RWPE2 (cell line): ENCODE results near the gene ARF4.

Experiments
- ATAC-seq: fragments of 200-7000 bp; cut with Tn5 transposase; 3 replicates; pipeline ENCODE4 v1.9.1; 2021; ENCODE audit warnings: low read depth
- DNase-seq: peaks from one replicate; pipeline ENCODE4 v3.0.0-alpha.2; 2020; ENCODE audit warnings: low spot score
- H3K27ac ChIP-seq: fragments of 450-650 bp; 2 replicates; pipeline ENCODE4 v1.5.1; 2017; ENCODE audit warnings: mild to moderate bottlenecking; ENCODE audit not compliant: poor library complexity, severe bottlenecking
- H3K27me3 ChIP-seq: fragments of 250-450 bp; sonication (Bioruptor Pico); 2 replicates; pipeline ENCODE4 v1.5.1; 2021; ENCODE audit warnings: mild to moderate bottlenecking, moderate library complexity; ENCODE audit not compliant: insufficient read depth, poor library complexity, severe bottlenecking
- H3K36me3 ChIP-seq: fragments of 250-450 bp; sonication (Bioruptor Pico); 2 replicates; pipeline ENCODE4 v1.5.1; 2020; ENCODE audit warnings: low read depth, mild to moderate bottlenecking, moderate library complexity
- H3K4me1 ChIP-seq: fragments of 250-450 bp; sonication (Bioruptor Pico); 2 replicates; pipeline ENCODE4 v1.5.1; 2021; ENCODE audit warnings: mild to moderate bottlenecking, moderate library complexity; ENCODE audit not compliant: insufficient read depth, poor library complexity, severe bottlenecking
- H3K4me3 ChIP-seq: fragments of 250-450 bp; sonication (Bioruptor Pico); 2 replicates; pipeline ENCODE4 v1.5.1; 2021; ENCODE audit warnings: mild to moderate bottlenecking, moderate library complexity; ENCODE audit not compliant: severe bottlenecking
- H3K9me3 ChIP-seq: fragments of 250-450 bp; sonication (Bioruptor Pico); 2 replicates; pipeline ENCODE4 v1.5.1; 2021; ENCODE audit warnings: mild to moderate bottlenecking, moderate library complexity; ENCODE audit not compliant: severe bottlenecking
- CTCF ChIP-seq: fragments of 450-650 bp; IDR thresholded peaks from one replicate; pipeline ENCODE4 v1.5.1; 2017; ENCODE audit warnings: mild to moderate bottlenecking, moderate library complexity; ENCODE audit not compliant: poor library complexity, severe bottlenecking

ARF4 gene

GRCh38 chr3:57583544-57583943 lies 13.6 kb downstream of the ARF4 start:
- DNase-seq (no peak), ATAC-seq (no peak)
- Histone ChIP-seq H3K9me3 (no peaks in the 10 kb centered on the region), H3K36me3 (peaks cover 86% of the 10 kb centered on the region), H3K4me1 (no peaks in the 10 kb centered on the region), H3K27me3 (no peaks in the 10 kb centered on the region), H3K4me3 (no peak overlapping the region), H3K27ac (no peak overlapping the region)
- TF ChIP-seq CTCF: no peak

GRCh38 chr3:57582474-57583168 lies 14.5 kb downstream of the ARF4 start:
- no peaks in the 10 kb centered on the region for H3K9me3 ChIP-seq
- ATAC-seq (peak; percentile 74), DNase-seq (no peak)
- no peaks in the 10 kb centered on the region for H3K4me1 ChIP-seq
- H3K27ac ChIP-seq: no peak overlapping the region
- H3K4me3 ChIP-seq: no peak overlapping the region
- no peaks in the 10 kb centered on the region for H3K27me3 ChIP-seq
- peaks cover 87% of the 10 kb centered on the region for H3K36me3 ChIP-seq
- TF ChIP-seq CTCF: peak; percentile 33

- TF ChIP-seq CTCF: no peak
- ATAC-seq (no peak), DNase-seq (no peak)
- Histone ChIP-seq H3K36me3 (peaks cover 93% of the 10 kb centered on the region), H3K27ac (no peak overlapping the region), H3K4me1 (no peaks in the 10 kb centered on the region), H3K9me3 (no peaks in the 10 kb centered on the region), H3K27me3 (no peaks in the 10 kb centered on the region), H3K4me3 (no peak overlapping the region)
These were observed 19.3 kb downstream of the ARF4 start for GRCh38 chr3:57577801-57578200.

- H3K4me3 ChIP-seq: no peak overlapping the region
- ATAC-seq (no peak), DNase-seq (no peak)
- H3K27me3 ChIP-seq: no peaks in the 10 kb centered on the region
- no peak for TF ChIP-seq CTCF
- H3K27ac ChIP-seq: no peak overlapping the region
- H3K36me3 ChIP-seq: peaks cover 93% of the 10 kb centered on the region
- H3K9me3 ChIP-seq: no peaks in the 10 kb centered on the region
- no peaks in the 10 kb centered on the region for H3K4me1 ChIP-seq
These were observed 21.0 kb downstream of the ARF4 start for GRCh38 chr3:57575966-57576626.

GRCh38 chr3:57572096-57572495 lies 25.0 kb downstream of the ARF4 start:
- Histone ChIP-seq H3K27me3 (no peaks in the 10 kb centered on the region), H3K4me1 (no peaks in the 10 kb centered on the region), H3K27ac (no peak overlapping the region), H3K9me3 (no peaks in the 10 kb centered on the region), H3K36me3 (peaks cover 83% of the 10 kb centered on the region), H3K4me3 (no peak overlapping the region)
- ATAC-seq (no peak), DNase-seq (no peak)
- no peak for TF ChIP-seq CTCF
